HL-60 (cell line): ENCODE results near the gene FAM43B.

Experiments used
- POLR2AphosphoS5 ChIP-seq: IDR thresholded peaks from 2 replicates; pipeline ENCODE4 v1.6.1; 2012; ENCODE audit warnings: low read depth
- TF ChIP-seq, protein P1 (sequence below): IDR thresholded peaks from one replicate; pipeline ENCODE4 v1.5.1; 2011; ENCODE audit warnings: low read length, control low read depth, inconsistent platforms; ENCODE audit not compliant: insufficient read depth

- TF ChIP-seq, protein P1, sequence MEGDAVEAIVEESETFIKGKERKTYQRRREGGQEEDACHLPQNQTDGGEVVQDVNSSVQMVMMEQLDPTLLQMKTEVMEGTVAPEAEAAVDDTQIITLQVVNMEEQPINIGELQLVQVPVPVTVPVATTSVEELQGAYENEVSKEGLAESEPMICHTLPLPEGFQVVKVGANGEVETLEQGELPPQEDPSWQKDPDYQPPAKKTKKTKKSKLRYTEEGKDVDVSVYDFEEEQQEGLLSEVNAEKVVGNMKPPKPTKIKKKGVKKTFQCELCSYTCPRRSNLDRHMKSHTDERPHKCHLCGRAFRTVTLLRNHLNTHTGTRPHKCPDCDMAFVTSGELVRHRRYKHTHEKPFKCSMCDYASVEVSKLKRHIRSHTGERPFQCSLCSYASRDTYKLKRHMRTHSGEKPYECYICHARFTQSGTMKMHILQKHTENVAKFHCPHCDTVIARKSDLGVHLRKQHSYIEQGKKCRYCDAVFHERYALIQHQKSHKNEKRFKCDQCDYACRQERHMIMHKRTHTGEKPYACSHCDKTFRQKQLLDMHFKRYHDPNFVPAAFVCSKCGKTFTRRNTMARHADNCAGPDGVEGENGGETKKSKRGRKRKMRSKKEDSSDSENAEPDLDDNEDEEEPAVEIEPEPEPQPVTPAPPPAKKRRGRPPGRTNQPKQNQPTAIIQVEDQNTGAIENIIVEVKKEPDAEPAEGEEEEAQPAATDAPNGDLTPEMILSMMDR: no peak
- no peak for TF ChIP-seq POLR2AphosphoS5
Observed at GRCh38 chr1:20538227-20538626, 14.1 kb upstream of the FAM43B start.
